ENCODE data around the gene PIP5K1B.
A peak's percentile ranks its signal among the peaks of the same experiment; 100 is the strongest.

PIP5K1B gene

GRCh38 chr9:68709291-68710110, 4.5 kb downstream of the PIP5K1B start:
- FAIRE-seq = no peak

GRCh38 chr9:68710111-68710471, 5.1 kb downstream of the PIP5K1B start:
- FAIRE-seq = no peak

GRCh38 chr9:68711281-68711680, 6.2 kb downstream of the PIP5K1B start:
- FAIRE-seq = no peak

GRCh38 chr9:68711932-68712331, 6.9 kb downstream of the PIP5K1B start:
- FAIRE-seq = no peak

GRCh38 chr9:68714416-68715180, 9.6 kb downstream of the PIP5K1B start:
- FAIRE-seq = no peak

GRCh38 chr9:68715181-68715456, 10.1 kb downstream of the PIP5K1B start:
- no peak for FAIRE-seq

- no peak for FAIRE-seq
These were observed 12.8 kb downstream of the PIP5K1B start for GRCh38 chr9:68717552-68718443.

GRCh38 chr9:68719847-68720246, 14.8 kb downstream of the PIP5K1B start:
- FAIRE-seq = no peak

GRCh38 chr9:68720656-68721313, 15.7 kb downstream of the PIP5K1B start:
- no peak for FAIRE-seq

GRCh38 chr9:68721666-68722330, 16.8 kb downstream of the PIP5K1B start:
- no peak for FAIRE-seq

- no peak for FAIRE-seq
These were observed 20.0 kb downstream of the PIP5K1B start for GRCh38 chr9:68725070-68725469.

GRCh38 chr9:68726489-68726888, 21.4 kb downstream of the PIP5K1B start:
- no peak for FAIRE-seq

GRCh38 chr9:68727636-68728035, 22.6 kb downstream of the PIP5K1B start:
- FAIRE-seq = no peak

- FAIRE-seq = no peak
These were observed 23.7 kb downstream of the PIP5K1B start for GRCh38 chr9:68728731-68729130.

- peak; percentile 94 for FAIRE-seq
These were observed 25.7 kb downstream of the PIP5K1B start for GRCh38 chr9:68730570-68731235.

- no peak for FAIRE-seq
These were observed 26.8 kb downstream of the PIP5K1B start for GRCh38 chr9:68731857-68732256.

GRCh38 chr9:68732405-68733020, 27.5 kb downstream of the PIP5K1B start:
- FAIRE-seq = no peak

GRCh38 chr9:68733021-68733405, 28.0 kb downstream of the PIP5K1B start:
- no peak for FAIRE-seq

GRCh38 chr9:68738358-68738757, 33.3 kb downstream of the PIP5K1B start:
- peak; percentile 14 for FAIRE-seq

GRCh38 chr9:68739621-68740174, 34.7 kb downstream of the PIP5K1B start:
- no peak for FAIRE-seq

GRCh38 chr9:68740561-68740960, 35.5 kb downstream of the PIP5K1B start:
- peak; percentile 96 for FAIRE-seq
